Tibial nerve (tissue), 3 donors: ENCODE results near the gene NAB2.
A peak's percentile ranks its signal among the peaks of the same experiment; 100 is the strongest.

Experiments
- POLR2A ChIP-seq, 2 donors: fragments of 450-650 bp; IDR thresholded peaks; one replicate each; pipeline ENCODE4 v1.6.1; 2017; ENCODE audit warnings: antibody characterized with exemption in 2 of 2, mild to moderate bottlenecking in 2 of 2, moderate library complexity in 2 of 2
- TF ChIP-seq, protein P1 (sequence below), 5 experiments: fragments of 200-600 bp in 3 of 5; fragments of 450-650 bp in 2 of 5; sonication (generic) in 3 of 5; IDR thresholded peaks; one replicate each; pipeline ENCODE4 v1.5.1; 2016 to 2019; ENCODE audit warnings: antibody characterized with exemption in 5 of 5, mild to moderate bottlenecking in 3 of 5, moderate library complexity in 2 of 5

DNA sequence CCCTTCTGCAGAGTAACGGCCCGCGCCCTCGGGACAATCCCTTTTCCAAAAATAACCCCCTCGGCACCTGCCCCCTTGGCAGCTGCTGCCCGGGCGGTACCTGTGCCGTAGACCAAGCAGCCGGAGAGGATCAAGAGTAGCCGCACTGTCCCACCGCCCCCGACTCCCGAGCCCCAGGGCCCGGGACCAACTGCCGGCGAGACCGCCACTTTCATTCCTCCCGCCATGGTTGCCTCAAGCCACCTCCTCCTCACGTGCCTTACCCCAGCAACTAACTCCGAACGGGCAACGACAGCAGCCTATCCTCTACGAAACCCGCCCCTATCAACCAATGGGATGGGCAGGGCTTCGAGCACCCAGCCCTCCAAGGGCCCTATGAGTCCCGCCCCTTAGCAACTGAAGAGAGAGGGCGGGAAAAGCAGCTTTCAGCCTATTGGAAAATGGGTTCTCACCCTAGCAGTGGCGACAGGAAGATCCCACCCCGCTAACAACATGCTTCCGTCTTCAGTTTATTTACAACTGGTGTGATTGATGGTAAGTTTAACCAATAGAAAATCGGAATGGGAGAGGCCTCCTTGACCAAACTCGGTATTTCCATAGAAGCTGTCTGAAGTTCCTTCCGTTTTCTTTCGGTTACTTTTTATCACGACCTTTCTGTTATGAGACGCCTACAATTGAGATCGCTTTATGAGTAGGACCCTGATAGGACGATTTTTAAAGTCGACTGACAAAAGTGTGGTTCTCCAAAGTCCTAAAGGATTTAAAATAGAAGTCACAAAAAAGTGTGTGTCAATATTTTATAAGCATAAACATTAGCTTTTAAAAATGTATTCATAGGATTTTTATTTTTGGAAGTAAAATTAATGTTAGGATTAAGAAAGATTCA is 10.2 kb upstream of the NAB2 start, which contains the start of gene NEMP1:
- TF ChIP-seq, protein P1, sequence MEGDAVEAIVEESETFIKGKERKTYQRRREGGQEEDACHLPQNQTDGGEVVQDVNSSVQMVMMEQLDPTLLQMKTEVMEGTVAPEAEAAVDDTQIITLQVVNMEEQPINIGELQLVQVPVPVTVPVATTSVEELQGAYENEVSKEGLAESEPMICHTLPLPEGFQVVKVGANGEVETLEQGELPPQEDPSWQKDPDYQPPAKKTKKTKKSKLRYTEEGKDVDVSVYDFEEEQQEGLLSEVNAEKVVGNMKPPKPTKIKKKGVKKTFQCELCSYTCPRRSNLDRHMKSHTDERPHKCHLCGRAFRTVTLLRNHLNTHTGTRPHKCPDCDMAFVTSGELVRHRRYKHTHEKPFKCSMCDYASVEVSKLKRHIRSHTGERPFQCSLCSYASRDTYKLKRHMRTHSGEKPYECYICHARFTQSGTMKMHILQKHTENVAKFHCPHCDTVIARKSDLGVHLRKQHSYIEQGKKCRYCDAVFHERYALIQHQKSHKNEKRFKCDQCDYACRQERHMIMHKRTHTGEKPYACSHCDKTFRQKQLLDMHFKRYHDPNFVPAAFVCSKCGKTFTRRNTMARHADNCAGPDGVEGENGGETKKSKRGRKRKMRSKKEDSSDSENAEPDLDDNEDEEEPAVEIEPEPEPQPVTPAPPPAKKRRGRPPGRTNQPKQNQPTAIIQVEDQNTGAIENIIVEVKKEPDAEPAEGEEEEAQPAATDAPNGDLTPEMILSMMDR (IDR thresholded peaks at IDR 0.05), result peak in 1 of 5 experiments; percentile 11
- peak in 1 of 2 donors; percentile 48 for TF ChIP-seq POLR2A (IDR thresholded peaks at IDR 0.05)
